Progenitor cell of endocrine pancreas (in vitro differentiated cells): ENCODE results near the gene CLCNKB. TPM values are rescaled to one million over a fixed set of nuclear protein-coding genes. Genes with fewer than 3 reads are reported as not detected.

Experiments used
- DNase-seq: peaks from one replicate; pipeline ENCODE4 v3.0.0; 2021; ENCODE audit warnings: low spot score; ENCODE audit not compliant: unreplicated experiment
- H3K27ac Mint-ChIP-seq: 2 replicates; pipeline ENCODE4 v1.8.0; 2021; ENCODE audit warnings: mild to moderate bottlenecking, moderate library complexity, mixed read lengths
- H3K27me3 Mint-ChIP-seq: 2 replicates; pipeline ENCODE4 v1.8.0; 2021; ENCODE audit warnings: mixed read lengths
- H3K36me3 Mint-ChIP-seq: 2 replicates; pipeline ENCODE4 v1.8.0; 2022; ENCODE audit warnings: mixed read lengths; ENCODE audit not compliant: insufficient read depth
- H3K4me1 Mint-ChIP-seq: 2 replicates; pipeline ENCODE4 v1.8.0; 2021; ENCODE audit warnings: low read depth, mixed read lengths
- H3K4me3 Mint-ChIP-seq: 2 replicates; pipeline ENCODE4 v1.8.0; 2021; ENCODE audit warnings: low read depth, mild to moderate bottlenecking, moderate library complexity, mixed read lengths
- H3K9me3 Mint-ChIP-seq: 2 replicates; pipeline ENCODE4 v1.8.0; 2021; ENCODE audit warnings: low read depth, mixed read lengths
- CTCF ChIP-seq: fragments of 200-600 bp; sonication (generic); IDR thresholded peaks from one replicate; pipeline ENCODE4 v1.5.0; 2021; ENCODE audit warnings: antibody characterized with exemption, mild to moderate bottlenecking; ENCODE audit not compliant: unreplicated experiment
- total RNA-seq: library from RNA; stranded (reverse); gene quantifications from 2 replicates; pipeline ENCODE4 v1.2.1, GENCODE V29; 2021

The CLCNKB gene
- total RNA-seq, 1 donor from 2014 or later, result 1.5 TPM

DNA sequence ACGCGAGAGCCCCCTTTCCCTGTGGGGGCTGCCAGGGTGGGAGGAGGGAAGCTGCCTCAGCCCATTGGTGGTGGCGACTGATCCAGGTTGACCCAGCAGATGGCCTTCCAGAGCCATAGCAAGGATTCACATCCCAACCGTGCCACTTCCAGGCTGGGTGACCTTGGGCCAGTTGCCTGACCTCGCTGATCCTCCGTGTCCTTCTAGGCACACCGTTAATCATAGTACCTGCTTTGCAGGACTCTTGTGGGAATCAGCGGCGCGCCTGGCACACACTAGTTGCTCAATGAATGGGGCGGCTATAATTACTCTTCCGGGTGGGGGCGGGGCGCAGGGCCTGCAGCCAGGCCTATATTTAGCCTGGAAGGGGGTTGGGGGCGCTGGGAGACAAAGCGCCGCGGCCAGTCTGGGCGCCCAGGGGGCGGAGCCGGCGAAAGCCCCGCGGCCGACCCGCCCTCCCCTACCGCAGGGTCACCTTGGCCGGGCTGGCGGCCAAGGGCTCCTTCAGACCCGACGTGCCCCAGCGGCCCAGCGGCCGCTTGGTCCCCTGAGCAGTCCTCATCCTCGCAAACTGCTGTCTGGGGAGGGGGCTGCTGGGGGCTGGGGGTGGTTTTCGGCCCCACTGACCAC, 30.9 kb upstream of the CLCNKB start:
- no peak for TF ChIP-seq CTCF
- Mint-ChIP-seq H3K27ac (no peak overlapping the region), H3K27me3 (no peaks in the 10 kb centered on the region), H3K9me3 (no peaks in the 10 kb centered on the region), H3K4me3 (peak overlapping the region; percentile 41), H3K4me1 (peaks cover 13% of the 10 kb centered on the region), H3K36me3 (no peaks in the 10 kb centered on the region)
- DNase-seq, result peak; percentile 47

- Mint-ChIP-seq H3K4me1 (peaks cover 13% of the 10 kb centered on the region), H3K36me3 (no peaks in the 10 kb centered on the region), H3K27me3 (peaks cover 1% of the 10 kb centered on the region), H3K27ac (no peak overlapping the region), H3K4me3 (peak overlapping the region; percentile 31), H3K9me3 (no peaks in the 10 kb centered on the region)
- no peak for TF ChIP-seq CTCF
- DNase-seq, result peak; percentile 49
These were observed 30.2 kb upstream of the CLCNKB start for GRCh38 chr1:16013220-16013907.

GRCh38 chr1:16013908-16014258, 29.7 kb upstream of the CLCNKB start:
- H3K9me3 Mint-ChIP-seq, result no peaks in the 10 kb centered on the region
- DNase-seq, result no peak
- H3K27me3 Mint-ChIP-seq, result peaks cover 4% of the 10 kb centered on the region
- TF ChIP-seq CTCF, result no peak
- H3K36me3 Mint-ChIP-seq, result no peaks in the 10 kb centered on the region
- no peak overlapping the region for H3K4me3 Mint-ChIP-seq
- H3K4me1 Mint-ChIP-seq, result peaks cover 13% of the 10 kb centered on the region
- H3K27ac Mint-ChIP-seq, result peak overlapping the region; percentile 37

DNA sequence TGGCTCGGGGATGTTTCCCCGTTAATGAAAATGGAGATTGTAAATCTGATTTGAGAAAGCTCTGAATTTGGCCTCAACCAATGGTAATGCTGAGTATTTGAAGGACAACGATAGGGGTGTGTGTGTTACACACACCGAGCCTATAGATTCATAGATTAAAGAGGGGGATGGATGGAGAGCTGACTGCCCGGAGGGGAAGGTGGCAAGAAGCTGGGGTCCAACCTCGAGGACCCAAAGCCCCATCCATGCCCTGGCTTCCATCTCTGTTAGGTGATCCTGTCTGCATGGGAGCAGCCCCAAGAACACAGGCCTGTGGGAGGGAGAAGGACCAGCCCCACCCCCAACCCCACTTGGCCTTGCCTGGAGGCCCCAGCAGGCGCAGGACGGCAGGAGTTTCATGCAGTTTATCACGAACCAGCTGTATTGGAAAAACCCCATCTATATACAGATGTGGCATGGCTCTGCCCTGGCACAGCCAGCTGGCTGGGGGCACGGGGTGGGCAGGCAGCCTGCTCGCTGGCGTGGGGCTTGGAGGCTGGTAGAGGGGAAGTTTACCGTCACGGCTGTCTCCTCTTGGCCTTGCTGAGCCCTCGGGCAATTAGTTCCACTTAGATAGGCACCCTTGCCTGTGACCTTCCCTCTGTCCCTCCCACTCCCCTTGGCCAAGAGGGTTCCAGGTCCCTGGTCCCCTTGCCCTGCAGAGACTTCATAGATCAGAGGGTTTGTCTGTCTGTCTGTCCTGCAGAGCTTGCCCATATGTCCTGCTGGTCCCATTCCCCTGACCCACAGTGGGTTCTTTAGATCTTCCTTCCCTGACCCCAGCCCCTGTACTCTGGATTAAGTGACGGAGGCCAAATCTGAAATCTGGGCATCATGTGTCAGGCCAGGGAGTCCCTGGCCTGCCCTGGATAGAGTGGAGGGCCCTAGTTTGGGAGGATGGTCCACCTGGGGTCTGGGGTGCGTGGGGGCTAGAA, 28.8 kb upstream of the CLCNKB start:
- no peak for DNase-seq
- peaks cover 16% of the 10 kb centered on the region for H3K4me1 Mint-ChIP-seq
- no peaks in the 10 kb centered on the region for H3K9me3 Mint-ChIP-seq
- TF ChIP-seq CTCF, result no peak
- H3K36me3 Mint-ChIP-seq, result no peaks in the 10 kb centered on the region
- H3K4me3 Mint-ChIP-seq, result no peak overlapping the region
- peaks cover 9% of the 10 kb centered on the region for H3K27me3 Mint-ChIP-seq
- no peak overlapping the region for H3K27ac Mint-ChIP-seq

DNA sequence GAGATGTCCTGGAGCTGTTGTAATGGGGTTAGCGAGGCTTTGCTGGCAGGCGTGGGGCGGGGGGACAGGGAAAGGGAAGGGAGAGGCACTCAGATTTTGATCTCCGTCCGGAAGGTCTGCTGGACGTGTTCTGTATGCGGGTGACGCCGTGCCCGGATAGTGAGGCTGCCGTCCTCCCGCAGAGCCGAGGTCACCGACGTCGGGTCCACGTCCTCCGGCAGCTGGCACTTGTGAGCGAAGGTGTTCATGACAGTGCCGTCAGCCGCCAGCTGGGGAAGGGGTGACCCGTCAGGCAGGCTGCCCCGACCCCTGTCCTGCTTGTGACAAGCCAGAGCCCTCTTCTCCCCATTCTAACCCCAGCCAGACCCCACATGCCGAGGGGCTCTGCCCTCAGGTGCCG, 28.1 kb upstream of the CLCNKB start:
- H3K27ac Mint-ChIP-seq, result no peak overlapping the region
- no peak for DNase-seq
- H3K4me3 Mint-ChIP-seq, result no peak overlapping the region

More for the DNA sequence above, 28.1 kb upstream of the CLCNKB start:
- Mint-ChIP-seq H3K36me3 (no peaks in the 10 kb centered on the region), H3K4me1 (peaks cover 12% of the 10 kb centered on the region), H3K27me3 (peaks cover 12% of the 10 kb centered on the region), H3K9me3 (no peaks in the 10 kb centered on the region)
- no peak for TF ChIP-seq CTCF
